GM13977 (cell line): ENCODE measurements around the gene ADCY2.

Experiments used
- DNase-seq: peaks from one replicate; pipeline ENCODE4 v3.0.0; 2012; ENCODE audit warnings: low spot score
- in situ Hi-C: fragments of 300-500 bp; cut with MboI; formaldehyde crosslinking; loops from one replicate; pipeline ENCODE4 v1.12.0; 2022; ENCODE audit warnings: low sequenced_read_pairs, low pct_unique_long_range_greater_than_20kb, mixed read lengths, inconsistent platforms; ENCODE audit not compliant: unreplicated experiment
- TF ChIP-seq, protein P1 (sequence below): IDR thresholded peaks from 2 replicates; pipeline ENCODE4 v1.5.1; 2012; ENCODE audit warnings: mild to moderate bottlenecking, control low read depth; ENCODE audit not compliant: insufficient read depth; ENCODE audit errors: extremely low read depth, missing control alignments

ADCY2 gene

DNA sequence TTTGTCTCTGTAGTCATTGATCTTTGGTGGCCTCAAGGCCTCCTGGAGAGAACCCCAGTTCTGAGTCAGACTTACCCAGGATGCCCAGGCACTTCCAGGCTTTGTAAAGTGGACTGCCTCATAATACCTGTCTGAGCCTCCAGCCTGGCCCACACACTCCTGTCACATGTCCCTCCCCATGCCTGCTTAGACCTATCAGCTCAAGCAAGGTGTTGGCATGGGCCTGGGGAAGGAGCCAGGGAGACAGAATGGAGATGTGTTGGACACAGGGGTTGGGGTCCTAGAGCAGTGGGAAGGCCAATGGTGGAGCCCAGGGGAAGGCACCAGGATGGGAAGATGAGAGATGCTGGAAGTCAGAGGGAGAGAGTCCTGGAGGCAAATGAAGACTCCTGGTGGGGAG, 318.8 kb downstream of the ADCY2 start:
- DNase-seq, result no peak
- TF ChIP-seq, protein P1, sequence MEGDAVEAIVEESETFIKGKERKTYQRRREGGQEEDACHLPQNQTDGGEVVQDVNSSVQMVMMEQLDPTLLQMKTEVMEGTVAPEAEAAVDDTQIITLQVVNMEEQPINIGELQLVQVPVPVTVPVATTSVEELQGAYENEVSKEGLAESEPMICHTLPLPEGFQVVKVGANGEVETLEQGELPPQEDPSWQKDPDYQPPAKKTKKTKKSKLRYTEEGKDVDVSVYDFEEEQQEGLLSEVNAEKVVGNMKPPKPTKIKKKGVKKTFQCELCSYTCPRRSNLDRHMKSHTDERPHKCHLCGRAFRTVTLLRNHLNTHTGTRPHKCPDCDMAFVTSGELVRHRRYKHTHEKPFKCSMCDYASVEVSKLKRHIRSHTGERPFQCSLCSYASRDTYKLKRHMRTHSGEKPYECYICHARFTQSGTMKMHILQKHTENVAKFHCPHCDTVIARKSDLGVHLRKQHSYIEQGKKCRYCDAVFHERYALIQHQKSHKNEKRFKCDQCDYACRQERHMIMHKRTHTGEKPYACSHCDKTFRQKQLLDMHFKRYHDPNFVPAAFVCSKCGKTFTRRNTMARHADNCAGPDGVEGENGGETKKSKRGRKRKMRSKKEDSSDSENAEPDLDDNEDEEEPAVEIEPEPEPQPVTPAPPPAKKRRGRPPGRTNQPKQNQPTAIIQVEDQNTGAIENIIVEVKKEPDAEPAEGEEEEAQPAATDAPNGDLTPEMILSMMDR, result no peak
- in situ Hi-C loops, result no loop called here

GRCh38 chr5:7717691-7718090, 321.8 kb downstream of the ADCY2 start:
- in situ Hi-C loops, result no loop called here
- TF ChIP-seq, protein P1, result no peak
- DNase-seq, result no peak

DNA sequence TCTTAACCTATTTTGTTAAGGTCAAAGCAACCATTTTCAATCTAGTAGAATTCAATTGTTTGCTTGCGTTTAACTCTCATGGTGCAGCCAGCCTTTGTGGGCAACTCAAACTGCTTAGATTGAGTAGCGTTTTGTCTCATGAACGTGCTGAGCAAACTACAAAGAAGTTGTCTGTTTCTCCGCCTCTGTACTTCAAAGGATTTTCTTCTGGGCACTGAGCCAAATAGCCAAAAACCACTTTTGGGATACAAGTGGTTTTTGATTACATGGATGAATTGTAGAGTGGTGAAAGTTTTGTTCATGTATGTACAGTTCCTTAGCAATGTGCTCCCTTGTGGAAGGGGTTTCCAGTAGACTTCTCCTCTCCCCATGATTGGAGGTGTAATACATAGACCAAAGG, 332.1 kb downstream of the ADCY2 start:
- DNase-seq, result no peak
- in situ Hi-C loops, result no loop called here
- TF ChIP-seq, protein P1, result no peak

DNA sequence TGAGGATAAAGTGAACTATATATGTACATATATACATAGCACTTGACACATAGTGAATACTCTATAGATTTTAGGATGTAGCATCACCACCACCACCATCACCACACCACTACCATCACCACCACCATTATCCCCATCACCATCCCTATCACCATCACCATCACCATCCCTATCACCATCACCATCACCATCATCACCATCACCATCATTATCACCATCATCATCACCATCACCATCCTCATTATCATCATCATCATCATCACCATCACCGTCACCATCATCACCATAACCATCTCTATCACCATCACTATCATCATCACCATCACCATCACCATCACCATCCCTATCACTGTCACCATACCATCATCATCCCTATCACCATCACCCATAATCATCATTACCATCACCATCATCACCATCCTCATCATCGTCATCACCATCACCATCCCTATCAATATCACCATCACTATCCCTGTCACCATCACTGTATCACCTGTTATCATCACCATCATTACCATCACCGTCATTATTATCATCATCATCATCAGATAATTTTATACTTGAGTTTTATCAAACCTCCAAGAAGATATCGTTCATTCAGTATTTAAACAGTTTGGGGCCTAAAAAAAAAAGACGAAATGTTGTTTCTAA, 345.6 kb downstream of the ADCY2 start:
- TF ChIP-seq, protein P1, result no peak
- DNase-seq, result no peak
- in situ Hi-C loops, result no loop called here

- no peak for DNase-seq
Measured at GRCh38 chr5:7742241-7742656, 346.3 kb downstream of the ADCY2 start.

DNA sequence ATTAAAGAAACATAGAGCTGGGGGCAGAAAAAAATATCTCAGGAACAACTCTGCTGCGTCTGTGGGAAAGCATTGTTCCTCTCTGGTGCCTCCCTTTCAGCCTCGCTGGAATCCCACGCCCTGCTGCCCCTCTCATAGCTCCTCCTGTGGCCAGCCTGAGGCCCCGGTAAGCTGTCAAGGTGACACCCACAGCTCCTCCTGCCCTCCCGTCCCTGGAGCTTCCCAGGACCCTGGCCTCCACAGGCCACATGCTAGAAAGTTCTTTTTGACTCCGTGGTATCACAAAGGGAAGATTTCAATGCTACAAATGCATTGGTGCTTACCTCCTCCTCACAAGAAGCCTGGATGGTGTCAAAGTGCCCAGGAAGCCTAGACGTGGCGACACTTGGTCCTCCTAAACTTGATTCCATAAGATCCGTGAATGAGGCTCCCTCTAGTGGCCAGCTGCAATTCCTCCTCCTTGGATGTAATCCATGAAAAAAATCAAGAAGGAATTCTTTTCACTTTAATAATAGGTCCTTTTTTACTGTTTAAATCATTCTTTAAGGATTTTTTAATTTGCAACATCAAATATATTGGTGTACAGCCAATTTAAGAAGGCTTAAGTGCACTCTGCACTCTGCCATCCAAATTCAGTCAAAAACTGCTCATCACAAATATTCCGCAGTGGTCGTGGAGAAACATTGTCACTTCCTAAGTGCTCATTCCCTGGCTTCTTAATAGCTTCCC, 350.1 kb downstream of the ADCY2 start:
- in situ Hi-C loops, result no loop called here
- TF ChIP-seq, protein P1, result peak; percentile 84
- peak; percentile 49 for DNase-seq

More at GRCh38 chr5:7742241-7742656, 346.3 kb downstream of the ADCY2 start:
- TF ChIP-seq, protein P1, result no peak
- in situ Hi-C loops, result no loop called here
